ENCODE results near the gene PDZD7. TPM values are rescaled to one million over a fixed set of nuclear protein-coding genes. Genes with fewer than 3 reads are reported as not detected.

PDZD7 gene
- total and polyA plus RNA-seq, 2 donors from 2014 or later, result 1.6 to 1.9 TPM

- Histone ChIP-seq H3K36me3 (ENCODE audit: control insufficient read depth in 2 of 3, insufficient read depth in 3 of 3, low read length in 3 of 3) (no peaks in the 10 kb centered on the region), H3K27me3 (ENCODE audit: control insufficient read depth, insufficient read depth, low read length) (peaks cover 7% of the 10 kb centered on the region), H3K9me3 (ENCODE audit: control insufficient read depth in 2 of 3, insufficient read depth in 1 of 3, low read length in 3 of 3) (no peaks in the 10 kb centered on the region), H3K4me3 (ENCODE audit: low read length in 3 of 3) (peak overlapping the region; percentile 22 to 67 (median 29)), H3K27ac (ENCODE audit: low read depth in 2 of 2, low read length in 2 of 2) (peak overlapping the region in 1 of 2 donors; percentile 55), H3K9ac (ENCODE audit: low read length in 3 of 3) (peak overlapping the region in 1 of 3 donors; percentile 55), H3K4me1 (ENCODE audit: control insufficient read depth in 2 of 3, insufficient read depth in 2 of 3, low read depth in 1 of 3, low read length in 3 of 3) (peaks cover 0 to 25% (median 4%) of the 10 kb centered on the region in 3 donors)
- DNase-seq (no peak), FAIRE-seq (no peak)
- intact Hi-C loops (cut with DNase I), result no loop called here
- TF ChIP-seq, protein P1, sequence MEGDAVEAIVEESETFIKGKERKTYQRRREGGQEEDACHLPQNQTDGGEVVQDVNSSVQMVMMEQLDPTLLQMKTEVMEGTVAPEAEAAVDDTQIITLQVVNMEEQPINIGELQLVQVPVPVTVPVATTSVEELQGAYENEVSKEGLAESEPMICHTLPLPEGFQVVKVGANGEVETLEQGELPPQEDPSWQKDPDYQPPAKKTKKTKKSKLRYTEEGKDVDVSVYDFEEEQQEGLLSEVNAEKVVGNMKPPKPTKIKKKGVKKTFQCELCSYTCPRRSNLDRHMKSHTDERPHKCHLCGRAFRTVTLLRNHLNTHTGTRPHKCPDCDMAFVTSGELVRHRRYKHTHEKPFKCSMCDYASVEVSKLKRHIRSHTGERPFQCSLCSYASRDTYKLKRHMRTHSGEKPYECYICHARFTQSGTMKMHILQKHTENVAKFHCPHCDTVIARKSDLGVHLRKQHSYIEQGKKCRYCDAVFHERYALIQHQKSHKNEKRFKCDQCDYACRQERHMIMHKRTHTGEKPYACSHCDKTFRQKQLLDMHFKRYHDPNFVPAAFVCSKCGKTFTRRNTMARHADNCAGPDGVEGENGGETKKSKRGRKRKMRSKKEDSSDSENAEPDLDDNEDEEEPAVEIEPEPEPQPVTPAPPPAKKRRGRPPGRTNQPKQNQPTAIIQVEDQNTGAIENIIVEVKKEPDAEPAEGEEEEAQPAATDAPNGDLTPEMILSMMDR (IDR thresholded peaks at IDR 0.05; ENCODE audit: borderline replicate concordance, extremely low read depth, insufficient read depth), result no peak
Measured at GRCh38 chr10:101065481-101066145, 34.7 kb upstream of the PDZD7 start.

- Histone ChIP-seq H3K4me1 (ENCODE audit: control insufficient read depth in 2 of 3, insufficient read depth in 2 of 3, low read depth in 1 of 3, low read length in 3 of 3) (peaks cover 0 to 30% (median 4%) of the 10 kb centered on the region in 3 donors), H3K9ac (ENCODE audit: low read length in 3 of 3) (no peak overlapping the region), H3K9me3 (ENCODE audit: control insufficient read depth in 2 of 3, insufficient read depth in 1 of 3, low read length in 3 of 3) (no peaks in the 10 kb centered on the region), H3K36me3 (ENCODE audit: control insufficient read depth in 2 of 3, insufficient read depth in 3 of 3, low read length in 3 of 3) (no peaks in the 10 kb centered on the region), H3K27me3 (ENCODE audit: control insufficient read depth, insufficient read depth, low read length) (peaks cover 7% of the 10 kb centered on the region), H3K4me3 (ENCODE audit: low read length in 3 of 3) (no peak overlapping the region), H3K27ac (ENCODE audit: low read depth in 2 of 2, low read length in 2 of 2) (no peak overlapping the region)
- no peak for DNase-seq
- TF ChIP-seq, protein P1 (IDR thresholded peaks at IDR 0.05; ENCODE audit: borderline replicate concordance, extremely low read depth, insufficient read depth), result no peak
- no peak for FAIRE-seq
- intact Hi-C loops (cut with DNase I), result no loop called here
Measured at GRCh38 chr10:101064415-101065030, 33.6 kb upstream of the PDZD7 start.

DNA sequence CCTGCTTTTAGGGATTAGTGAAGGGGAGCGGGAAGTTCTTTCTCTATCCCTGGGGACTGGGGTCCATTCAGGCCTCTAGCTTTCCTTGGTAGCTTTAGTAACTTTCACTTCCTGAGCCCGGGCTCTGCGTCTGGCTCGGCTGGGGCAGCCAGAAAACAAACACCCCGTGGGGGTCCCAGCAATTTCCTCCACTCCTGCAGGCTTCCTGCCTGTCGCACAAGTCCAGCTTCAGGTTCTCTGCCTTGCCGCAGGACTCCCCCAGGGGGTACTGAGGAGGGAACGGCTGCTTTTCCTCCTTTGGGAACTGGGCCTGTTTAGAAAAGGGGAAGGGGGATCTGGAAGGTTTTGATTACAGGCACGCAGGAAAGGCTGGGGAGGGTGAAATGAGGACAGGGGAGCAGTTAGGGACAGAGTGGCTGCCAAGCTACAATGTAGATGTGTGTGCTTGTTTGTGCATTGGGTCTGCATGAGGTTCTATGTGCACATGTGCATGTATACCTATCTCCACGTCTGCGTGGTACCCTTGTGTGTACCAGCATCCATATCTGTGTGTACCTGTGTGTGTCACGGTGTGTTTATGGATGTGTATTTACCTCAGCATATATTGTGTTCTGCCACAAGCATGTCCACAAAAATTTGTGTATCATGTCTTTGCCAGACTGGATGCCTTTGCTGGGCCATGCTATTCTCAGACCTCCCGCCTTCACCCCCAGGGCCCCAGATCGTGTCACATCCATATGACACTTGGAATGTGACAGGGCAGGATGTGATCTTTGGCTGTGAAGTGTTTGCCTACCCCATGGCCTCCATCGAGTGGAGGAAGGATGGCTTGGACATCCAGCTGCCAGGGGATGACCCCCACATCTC is 32.9 kb upstream of the PDZD7 start:
- no peaks in the 10 kb centered on the region for H3K9me3 ChIP-seq (ENCODE audit: control insufficient read depth in 2 of 3, insufficient read depth in 1 of 3, low read length in 3 of 3)
- peaks cover 0 to 30% (median 4%) of the 10 kb centered on the region in 3 donors for H3K4me1 ChIP-seq (ENCODE audit: control insufficient read depth in 2 of 3, insufficient read depth in 2 of 3, low read depth in 1 of 3, low read length in 3 of 3)
- intact Hi-C loops (cut with DNase I), result no loop called here
- H3K4me3 ChIP-seq (ENCODE audit: low read length in 3 of 3), result peak overlapping the region in 1 of 3 donors; percentile 14
- H3K9ac ChIP-seq (ENCODE audit: low read length in 3 of 3), result no peak overlapping the region
- TF ChIP-seq, protein P1 (IDR thresholded peaks at IDR 0.05; ENCODE audit: borderline replicate concordance, extremely low read depth, insufficient read depth), result no peak
- H3K27ac ChIP-seq (ENCODE audit: low read depth in 2 of 2, low read length in 2 of 2), result no peak overlapping the region
- H3K36me3 ChIP-seq (ENCODE audit: control insufficient read depth in 2 of 3, insufficient read depth in 3 of 3, low read length in 3 of 3), result no peaks in the 10 kb centered on the region
- FAIRE-seq, result no peak
- DNase-seq, result no peak
- peaks cover 7% of the 10 kb centered on the region for H3K27me3 ChIP-seq (ENCODE audit: control insufficient read depth, insufficient read depth, low read length)

All from kidney (tissue), 14 donors.